ENCODE data around the gene GRIK5.
A peak's percentile ranks its signal among the peaks of the same experiment; 100 is the strongest.
"Not testable (repeated sequence)": the region's sequence is repeated elsewhere in the genome, so short reads cannot be mapped to it uniquely, and the experiment has no call there.

Gene GRIK5

DNA sequence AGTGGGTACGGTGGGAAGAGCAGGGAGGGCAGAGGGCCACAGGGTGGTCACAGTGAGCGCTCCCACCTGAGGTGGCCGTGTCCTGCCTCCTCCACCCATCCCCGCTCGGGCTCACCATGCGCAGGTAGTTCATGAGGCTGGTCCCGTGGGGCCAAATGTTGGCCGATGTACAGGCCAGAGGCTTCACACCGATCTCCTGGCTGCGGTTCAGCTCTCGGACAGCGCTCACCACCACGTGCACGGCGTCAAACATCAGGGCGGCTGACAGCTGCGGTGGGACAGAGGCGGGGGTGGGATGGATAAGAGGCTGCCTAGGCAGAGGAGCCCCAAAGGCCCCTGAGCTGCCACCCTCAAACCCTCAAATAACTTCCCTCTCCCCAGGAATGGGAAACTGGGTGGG is 15.8 kb downstream of the GRIK5 start:
- no peak for FAIRE-seq

DNA sequence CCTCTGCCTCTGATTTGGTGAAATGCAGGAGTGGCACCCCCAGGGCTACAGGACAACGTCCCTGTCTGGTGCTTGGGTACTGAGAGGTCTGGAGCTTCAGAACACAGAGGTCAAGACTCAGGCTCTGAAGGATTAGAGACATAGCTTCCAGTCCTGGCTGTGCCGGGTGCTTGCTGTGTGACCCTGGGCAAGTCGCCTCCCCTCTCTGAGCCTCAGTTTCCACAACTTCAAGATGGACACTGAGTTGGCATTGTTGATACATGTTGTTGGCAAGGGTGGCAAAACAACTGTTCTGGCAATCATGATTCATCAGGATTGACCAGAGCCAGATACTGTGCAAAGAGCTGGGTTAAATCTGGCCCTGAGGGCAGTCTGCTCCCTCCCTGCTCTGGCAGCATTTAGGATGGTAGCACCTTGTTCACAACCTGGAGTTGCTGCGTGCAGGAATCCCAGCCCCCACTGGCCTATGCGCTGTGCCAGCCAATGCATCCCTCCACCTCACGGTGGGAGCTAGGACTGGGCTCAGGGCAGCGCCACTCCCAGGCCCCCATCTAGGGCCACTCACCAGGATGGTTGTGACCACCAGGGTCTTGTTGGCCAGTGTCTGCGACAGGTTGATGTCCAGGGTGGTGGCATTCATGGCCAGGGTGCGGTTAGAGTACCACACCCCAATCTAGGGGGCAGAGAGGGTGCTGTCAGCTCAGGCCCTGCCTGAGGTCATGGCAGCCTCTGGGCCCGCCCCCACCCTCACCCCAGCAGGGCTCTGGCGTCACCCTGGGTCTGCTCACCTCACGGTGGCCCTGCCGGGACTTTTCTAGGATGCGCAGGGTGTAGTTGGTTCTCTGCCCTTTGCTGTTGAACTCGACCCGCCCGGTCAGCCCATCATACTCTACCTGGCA is 16.7 kb downstream of the GRIK5 start:
- no peak for DNase-seq (ENCODE audit: extremely low spot score, insufficient read length, low read depth)
- FAIRE-seq = no peak

More for the DNA sequence above, 15.8 kb downstream of the GRIK5 start:
- DNase-seq (ENCODE audit: extremely low spot score, insufficient read length, low read depth) = no peak

DNA sequence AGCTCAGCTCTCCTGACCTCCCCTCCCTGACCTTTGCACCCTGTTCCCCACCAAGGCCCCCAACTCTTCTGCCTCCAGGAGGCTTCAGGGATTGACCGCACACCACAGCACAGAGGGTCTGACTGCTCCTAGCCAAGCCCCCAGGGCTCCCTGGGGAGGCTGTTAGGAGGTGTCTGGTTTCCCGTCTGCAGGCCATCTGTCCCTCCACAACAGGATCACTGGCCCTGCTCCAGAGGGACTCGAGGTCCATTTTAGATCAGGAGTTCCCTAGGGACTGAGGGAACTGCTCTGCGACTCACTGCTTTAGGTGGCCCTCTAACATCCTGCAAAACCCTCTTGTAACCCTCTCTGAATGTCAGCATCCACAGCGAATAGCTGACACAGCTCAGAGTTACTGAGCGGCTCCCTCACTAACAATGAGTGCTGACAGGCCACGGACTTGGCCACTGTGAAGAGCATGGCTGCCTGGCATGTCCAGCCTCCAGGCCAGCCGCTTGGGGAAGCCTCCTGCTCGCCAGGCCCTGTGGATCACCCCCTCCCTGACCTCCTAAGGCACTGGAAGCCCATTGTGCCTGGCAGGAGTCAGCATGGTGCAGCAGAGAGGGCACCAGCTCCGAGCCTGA is 17.7 kb downstream of the GRIK5 start:
- FAIRE-seq (no peak), DNase-seq (ENCODE audit: extremely low spot score, insufficient read length, low read depth) (no peak)

DNA sequence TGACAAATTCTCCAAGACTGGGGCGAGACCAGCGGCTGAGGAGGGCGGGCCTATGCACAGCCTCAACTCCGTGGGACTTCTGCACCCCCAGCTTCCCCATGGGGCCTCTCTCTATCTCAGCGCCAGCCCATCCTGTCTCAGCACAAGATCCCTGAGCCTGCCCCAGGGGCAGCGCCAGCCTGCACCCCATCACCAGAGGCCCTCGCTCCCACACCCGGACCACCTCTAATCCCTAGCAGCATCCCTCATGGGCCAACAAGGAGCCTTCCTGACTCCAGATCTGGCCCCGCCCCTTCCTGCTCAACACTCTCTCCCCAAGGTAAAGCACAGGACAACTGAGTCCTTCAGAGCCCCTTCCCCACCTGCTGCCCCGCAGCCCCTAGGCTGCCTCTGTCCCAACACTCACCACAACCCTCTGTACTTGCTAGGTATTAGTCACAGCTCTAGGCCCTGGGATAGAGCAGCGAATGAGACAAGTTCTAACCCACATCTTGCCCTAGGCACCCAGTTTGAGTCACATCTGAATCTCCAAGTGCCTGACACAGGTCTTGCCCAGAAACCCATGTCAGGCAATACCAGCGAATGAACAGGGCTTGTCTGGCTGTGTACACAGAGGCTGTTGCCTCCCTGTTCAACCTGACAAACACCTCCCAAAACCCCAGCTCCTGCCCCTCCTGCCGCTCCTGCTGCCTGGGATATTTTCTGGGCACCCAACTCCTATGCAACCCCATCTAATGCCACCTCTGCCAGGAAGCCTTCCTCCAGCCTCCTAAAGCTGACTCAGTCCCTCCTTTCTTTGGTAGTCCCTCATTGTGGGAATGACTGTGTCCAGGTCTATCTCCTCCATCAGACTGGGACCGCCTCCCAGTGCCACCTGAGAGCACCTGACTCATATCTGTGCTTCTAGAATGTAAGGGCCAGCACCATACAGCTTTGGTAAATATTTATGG is 18.6 kb downstream of the GRIK5 start:
- DNase-seq (ENCODE audit: extremely low spot score, insufficient read length, low read depth) = no peak

DNA sequence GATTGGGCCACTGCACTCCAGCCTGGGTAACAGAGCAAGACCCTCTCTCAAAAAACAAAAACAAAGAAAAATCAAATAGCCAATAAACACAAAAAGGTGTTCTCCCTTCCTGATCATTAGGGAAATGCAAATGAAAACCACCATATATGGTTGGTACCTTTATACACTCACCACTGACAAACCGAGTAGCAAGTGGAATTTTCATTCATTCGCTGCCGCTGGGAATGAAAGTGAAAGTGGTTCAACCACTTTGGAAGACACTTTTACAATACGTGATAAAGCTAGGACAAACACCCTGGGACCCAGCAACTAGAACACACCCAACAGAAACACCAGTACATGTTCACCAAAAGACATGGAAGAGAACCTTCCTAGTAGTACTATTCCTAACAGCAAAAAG is 21.0 kb downstream of the GRIK5 start:
- FAIRE-seq (peak; percentile 71), DNase-seq (ENCODE audit: extremely low spot score, insufficient read length, low read depth) (no peak)

More for the DNA sequence above, 18.6 kb downstream of the GRIK5 start:
- no peak for FAIRE-seq

DNA sequence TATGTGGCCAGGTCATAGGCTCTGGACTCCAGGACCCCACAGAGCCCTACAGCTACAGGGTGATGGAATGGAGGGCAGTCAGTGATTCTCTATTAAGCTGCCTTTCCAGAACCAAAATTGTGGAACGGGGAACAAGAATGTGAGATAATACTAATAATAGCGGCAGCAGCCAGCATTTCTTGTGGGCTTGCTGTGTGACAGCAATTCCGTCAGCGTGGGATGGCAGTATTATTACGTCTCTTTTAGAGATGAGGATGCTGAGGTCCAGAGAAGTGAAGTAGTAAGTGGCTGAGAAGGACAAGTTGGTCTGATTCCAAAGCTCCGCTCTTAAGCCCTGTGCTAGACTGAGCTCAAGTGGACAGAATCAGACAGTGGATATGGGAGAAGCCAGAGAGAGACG is 24.4 kb downstream of the GRIK5 start:
- DNase-seq (ENCODE audit: extremely low spot score, insufficient read length, low read depth) = no peak
- FAIRE-seq = no peak

DNA sequence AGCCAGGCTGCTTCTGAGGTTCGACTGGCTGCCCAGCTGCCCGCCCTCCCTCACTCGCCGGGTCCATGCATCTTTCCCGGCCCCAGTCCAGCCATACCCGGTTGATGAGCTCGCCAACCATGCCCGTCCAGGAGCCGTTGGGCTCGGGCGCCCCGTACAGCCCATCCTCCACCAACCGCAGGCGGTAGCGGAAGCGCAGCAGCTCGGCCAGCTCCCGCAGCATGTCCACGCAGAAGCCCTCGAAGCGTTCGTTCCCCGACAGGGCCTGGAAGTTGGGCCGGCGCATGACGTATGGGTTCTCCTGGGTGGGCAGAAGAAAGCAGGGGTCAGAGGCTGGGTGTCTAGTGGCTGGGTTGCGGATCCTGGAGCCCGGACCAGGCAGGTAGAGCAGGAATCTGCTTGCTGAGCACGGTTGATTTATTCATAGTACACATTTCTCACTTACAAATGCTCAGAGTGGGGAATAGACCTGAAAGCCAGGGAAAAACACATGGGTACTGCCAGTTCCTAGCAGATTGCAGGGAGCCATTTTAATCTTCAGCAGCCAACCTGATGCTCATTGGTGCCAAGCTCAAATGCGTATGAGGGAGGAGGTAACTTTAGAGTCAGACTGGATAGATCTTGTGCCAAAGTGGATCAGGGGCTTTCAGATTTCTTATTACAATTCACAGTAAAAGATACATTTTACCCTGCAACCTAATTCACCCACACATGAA is 27.4 kb downstream of the GRIK5 start:
- DNase-seq (ENCODE audit: extremely low spot score, insufficient read length, low read depth) = no peak

DNA sequence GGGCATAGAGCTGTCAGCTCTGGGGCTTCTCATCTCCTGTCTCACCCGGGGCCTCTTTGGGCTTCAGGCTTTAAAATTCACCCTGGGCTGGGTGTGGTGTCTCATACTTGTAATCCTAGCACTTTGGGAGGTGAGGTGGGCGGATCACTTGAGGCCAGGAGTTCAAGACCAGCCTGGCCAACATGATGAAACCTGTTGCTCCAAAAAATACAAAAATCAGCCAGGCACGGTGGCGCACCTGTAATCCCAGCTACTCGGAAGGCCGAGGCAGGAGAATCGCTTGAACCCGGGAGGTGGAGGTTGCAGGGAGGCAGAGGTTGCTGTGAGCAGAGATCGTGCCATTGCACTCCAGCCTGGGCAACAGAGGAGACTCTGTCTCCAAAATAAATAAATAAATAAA is 29.5 kb downstream of the GRIK5 start:
- DNase-seq (ENCODE audit: extremely low spot score, insufficient read length, low read depth); FAIRE-seq: not testable (repeated sequence)

More for the DNA sequence above, 27.4 kb downstream of the GRIK5 start:
- FAIRE-seq = no peak

DNA sequence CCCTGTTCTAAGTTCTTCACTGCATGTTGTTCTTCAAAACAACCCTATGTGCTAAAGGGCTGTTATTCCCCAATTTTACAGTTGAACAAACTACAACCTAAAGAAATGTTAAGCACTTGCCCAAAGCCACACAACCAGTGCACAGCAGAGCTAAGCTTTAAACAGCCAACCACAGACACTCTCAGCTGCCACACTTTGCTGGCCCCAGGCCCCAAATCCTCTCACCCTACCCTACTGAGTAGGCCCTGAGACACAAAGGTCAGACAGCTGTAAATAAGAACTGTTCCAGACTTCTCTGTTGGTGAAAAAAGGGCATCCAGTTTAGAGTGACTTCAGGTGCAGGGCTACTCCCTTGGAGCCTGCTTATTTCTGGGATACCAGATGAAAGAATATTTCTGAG is 30.0 kb downstream of the GRIK5 start:
- DNase-seq (ENCODE audit: extremely low spot score, insufficient read length, low read depth) (no peak), FAIRE-seq (no peak)

DNA sequence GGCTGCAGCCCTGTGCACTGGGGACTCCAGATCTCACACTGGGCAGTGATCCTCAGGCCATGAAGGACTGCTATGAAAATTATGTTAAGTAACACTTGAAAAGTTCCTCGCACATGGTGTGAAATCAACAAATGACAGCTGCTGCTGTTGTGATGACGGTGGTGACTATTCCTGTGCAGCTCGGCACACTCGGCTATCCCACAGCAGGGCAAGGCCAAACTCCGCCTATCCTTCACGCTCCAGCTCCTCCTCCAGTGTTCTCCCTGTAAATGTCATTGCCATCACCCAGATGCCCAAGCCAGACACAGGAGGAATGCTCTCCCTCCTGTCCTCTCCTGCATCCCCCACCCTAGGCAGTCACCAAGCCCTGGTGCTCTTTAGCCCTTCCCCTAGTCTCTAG is 31.3 kb downstream of the GRIK5 start:
- DNase-seq (ENCODE audit: extremely low spot score, insufficient read length, low read depth) (no peak), FAIRE-seq (no peak)

DNA sequence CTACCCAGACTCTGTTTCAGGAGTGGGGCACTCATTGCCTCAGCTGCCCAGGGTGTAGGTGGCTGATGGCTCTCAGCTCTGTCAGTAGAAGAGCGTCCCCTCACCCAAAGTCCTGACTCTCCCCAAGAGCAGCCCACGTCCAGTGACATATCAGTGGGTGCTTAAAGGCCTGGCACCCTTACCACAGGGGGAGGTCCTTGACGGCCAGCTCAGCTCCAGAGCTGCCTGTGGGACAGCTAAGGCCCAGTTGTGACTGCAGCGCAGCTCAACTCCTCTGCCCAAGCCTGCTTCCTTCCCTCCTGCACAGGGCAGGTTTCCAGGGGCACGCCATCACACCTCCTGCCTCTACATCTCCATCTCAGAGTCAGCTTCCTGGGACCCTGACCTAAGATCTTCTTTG is 32.4 kb downstream of the GRIK5 start:
- FAIRE-seq (no peak), DNase-seq (ENCODE audit: extremely low spot score, insufficient read length, low read depth) (no peak)

DNA sequence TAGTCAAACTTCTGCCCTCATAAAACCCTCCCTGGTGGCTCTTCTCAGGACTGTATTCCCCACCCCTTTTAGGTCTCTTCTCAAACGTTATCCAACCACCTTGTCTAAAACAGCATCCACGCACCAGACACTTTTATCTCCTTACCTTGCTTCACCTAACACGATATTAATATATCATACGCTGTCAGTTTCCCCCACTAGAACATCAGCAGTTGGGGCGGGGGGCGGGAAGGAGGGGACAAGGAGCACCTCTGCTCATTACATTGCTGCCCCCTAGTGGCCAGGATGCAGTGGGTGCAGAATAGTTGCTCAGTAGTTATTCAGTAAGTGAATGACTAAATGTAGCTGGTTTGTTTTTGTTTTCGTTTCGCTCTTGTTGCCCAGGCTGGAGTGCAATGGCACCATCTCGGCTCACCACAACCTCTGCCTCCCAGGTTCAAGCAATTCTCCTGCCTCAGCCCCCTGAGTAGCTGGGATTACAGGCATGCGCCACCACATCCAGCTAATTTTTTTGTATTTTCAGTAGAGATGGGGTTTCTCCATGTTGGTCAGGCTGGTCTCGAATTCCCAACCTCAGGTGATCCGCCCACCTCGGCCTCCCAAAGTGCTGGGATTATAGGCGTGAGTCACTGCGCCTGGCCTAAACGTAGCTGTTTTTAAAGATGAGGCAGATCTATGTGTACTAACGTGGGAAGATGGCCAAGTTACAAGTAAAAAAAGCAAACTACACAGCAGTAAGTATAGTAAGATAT is 35.2 kb downstream of the GRIK5 start:
- peak; percentile 62 for DNase-seq (ENCODE audit: extremely low spot score, insufficient read length, low read depth)
- peak; percentile 91 for FAIRE-seq

DNA sequence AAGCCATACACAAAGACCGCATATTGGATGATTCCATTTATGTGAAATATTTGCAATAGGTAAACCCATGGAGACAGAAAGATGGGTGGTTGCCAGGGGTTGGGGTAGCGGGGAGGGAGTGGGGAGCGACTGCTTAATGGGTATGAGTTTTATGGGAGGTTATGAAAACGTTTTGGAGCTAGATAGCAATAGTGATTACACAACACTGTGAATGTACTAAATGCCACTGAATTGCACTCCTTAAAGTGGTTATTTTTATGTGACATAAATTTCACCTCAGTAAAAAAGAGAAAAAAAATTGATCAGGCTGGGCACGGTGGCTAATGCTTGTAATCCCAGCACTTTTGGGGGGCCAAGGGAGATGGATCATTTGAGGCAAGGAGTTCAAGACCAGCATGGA is 36.6 kb downstream of the GRIK5 start:
- DNase-seq (ENCODE audit: extremely low spot score, insufficient read length, low read depth) (no peak), FAIRE-seq (no peak)

DNA sequence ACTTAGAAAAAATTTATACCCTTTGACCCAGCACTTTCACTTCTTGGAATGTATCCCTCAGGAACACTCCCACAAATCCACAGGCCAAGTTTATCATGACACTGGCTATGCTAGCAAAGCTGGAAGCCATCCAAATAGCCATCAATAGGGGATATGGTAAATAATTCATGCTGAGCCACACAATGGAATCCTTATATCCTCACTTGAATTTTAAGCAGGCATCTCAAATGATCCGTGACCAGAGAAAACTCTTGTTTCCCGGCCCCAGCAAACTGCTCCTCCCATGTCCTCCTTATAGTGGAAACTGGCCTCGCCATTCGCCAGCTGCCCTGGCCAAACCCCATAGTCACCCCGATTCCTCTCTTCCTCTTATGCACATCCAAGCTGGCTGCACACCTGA is 37.6 kb downstream of the GRIK5 start:
- no peak for FAIRE-seq
- DNase-seq (ENCODE audit: extremely low spot score, insufficient read length, low read depth) = no peak

DNA sequence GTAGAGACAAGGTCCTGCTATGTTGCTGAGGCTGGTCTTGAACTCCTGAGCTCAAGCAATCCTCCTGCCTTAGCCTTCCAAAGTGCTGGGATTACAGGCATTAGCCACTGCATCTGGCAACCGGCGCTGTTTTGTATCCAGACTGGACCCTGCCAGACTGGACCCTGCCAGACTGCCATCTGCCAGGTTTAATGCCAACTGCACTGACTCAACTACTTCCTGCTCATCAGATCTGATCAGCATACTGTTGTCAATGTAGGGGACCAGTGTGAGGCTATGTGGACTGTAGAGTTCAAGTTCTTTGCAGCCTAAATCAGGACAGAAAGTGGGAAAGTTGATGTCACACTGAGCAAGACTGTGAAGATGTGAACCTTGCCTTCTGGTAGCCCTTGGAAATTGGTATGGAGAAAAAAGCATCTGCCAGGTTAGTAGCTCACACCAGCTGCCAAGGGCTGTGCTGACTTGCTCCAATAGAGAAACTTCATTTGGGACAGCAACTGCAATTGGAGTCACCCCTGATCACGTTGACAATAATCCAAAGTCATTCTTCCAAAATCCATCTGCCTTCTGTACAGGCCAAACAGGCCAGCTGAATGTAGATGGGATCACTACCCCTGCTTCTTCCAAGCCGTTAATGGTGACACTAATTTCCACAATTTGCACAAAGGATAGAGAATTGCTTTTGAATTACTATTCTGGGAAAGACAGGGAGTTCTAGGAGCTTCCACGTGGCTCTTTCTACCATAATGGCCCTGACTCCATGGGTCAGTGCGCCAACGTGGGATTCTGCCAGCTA is 39.2 kb downstream of the GRIK5 start:
- FAIRE-seq (no peak), DNase-seq (ENCODE audit: extremely low spot score, insufficient read length, low read depth) (no peak)

DNA sequence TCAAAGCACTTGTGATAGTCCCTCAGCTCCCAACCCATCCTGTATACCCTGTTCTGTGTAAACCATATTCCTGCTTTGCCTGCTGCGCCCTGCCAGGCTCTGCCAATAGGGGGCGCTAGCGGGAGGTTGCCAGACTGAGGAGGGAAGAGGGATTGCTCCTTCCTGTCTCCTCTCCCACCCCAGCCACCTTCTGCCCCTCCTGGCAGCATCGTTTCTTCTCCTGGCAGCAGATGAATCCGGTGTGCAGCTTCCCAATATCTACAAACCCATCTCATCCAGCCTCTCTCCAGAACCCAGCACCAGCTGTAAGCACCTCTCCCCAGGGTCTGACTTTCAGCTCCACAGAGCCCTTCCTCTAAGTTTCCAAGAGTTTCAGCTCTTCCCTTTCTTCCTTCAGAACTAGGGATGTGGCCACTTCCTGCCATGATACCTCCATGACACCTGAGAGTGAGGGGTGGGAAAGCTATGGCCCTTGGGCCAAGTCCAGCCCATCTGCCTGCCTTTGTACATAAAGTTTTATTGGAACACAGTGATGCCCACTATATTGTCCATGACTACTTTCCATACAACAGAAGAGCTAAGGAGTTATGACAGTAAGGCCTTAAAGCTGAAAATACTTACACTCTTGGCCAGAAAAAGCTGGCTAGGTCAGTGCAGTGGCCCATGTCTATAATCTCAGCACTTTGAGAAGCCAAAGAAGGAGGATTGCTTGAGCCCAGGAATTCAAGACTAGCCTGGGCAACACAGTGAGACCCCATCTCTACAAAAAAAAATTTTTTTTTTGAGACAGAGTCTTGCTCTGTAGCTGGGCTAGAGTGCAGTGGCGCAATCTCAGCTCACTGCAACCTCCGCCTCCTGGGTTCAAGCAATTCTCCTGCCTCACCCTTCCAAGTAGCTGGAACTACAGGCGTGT is 41.4 kb downstream of the GRIK5 start:
- DNase-seq (ENCODE audit: extremely low spot score, insufficient read length, low read depth) (no peak), FAIRE-seq (no peak)

DNA sequence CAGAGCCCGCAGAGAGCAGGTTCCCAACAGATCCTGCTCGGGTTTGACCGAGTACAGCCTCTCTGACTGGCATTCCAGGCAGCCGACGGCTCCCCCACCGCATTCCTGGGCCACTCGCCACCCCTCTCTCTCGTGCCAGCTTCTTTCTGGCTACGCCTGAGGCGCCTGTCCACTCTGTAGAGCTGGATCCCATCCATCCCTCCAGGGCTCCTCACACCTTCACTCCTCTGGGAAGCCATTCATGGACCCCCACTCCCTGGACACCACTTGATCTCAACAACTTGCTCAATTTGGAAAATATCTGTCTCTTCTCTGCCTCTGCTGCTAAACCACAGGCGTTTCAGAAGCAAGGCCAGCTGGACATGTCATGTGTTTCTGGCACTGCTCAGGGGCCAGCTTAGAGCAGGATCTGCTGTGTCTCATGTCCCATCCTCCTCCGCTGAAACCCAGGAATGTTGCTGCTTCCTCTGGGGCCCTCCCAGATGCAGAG is 45.3 kb downstream of the GRIK5 start:
- FAIRE-seq (no peak), DNase-seq (ENCODE audit: extremely low spot score, insufficient read length, low read depth) (no peak)

Measured in GM18507 (cell line).